GM18868 (cell line): Measurements from ENCODE around the gene DNAJC3.
"Not testable (repeated sequence)": the region's sequence is repeated elsewhere in the genome, so short reads cannot be mapped to it uniquely, and the experiment has no call there.

Experiments
- ATAC-seq: cut with Tn5 transposase; IDR thresholded peaks from one replicate; pipeline ENCODE4 v1.9.1; 2021; ENCODE audit warnings: mild to moderate bottlenecking, moderate library complexity; ENCODE audit not compliant: unreplicated experiment

DNAJC3 gene

GRCh38 chr13:95763601-95764000, 86.7 kb downstream of the DNAJC3 start:
- ATAC-seq: no peak

GRCh38 chr13:95771905-95772304, 95.0 kb downstream of the DNAJC3 start:
- ATAC-seq: no peak

GRCh38 chr13:95779522-95779921, 102.6 kb downstream of the DNAJC3 start:
- no peak for ATAC-seq

GRCh38 chr13:95781016-95781415, 104.1 kb downstream of the DNAJC3 start:
- ATAC-seq: no peak

GRCh38 chr13:95781940-95782339, 105.0 kb downstream of the DNAJC3 start:
- not testable (repeated sequence) for ATAC-seq

- no peak for ATAC-seq
Observed at GRCh38 chr13:95783747-95784146, 106.8 kb downstream of the DNAJC3 start.

GRCh38 chr13:95784161-95784899, 107.4 kb downstream of the DNAJC3 start:
- ATAC-seq: no peak

GRCh38 chr13:95784900-95785290, 108.0 kb downstream of the DNAJC3 start:
- ATAC-seq: no peak

GRCh38 chr13:95787356-95788099, 110.6 kb downstream of the DNAJC3 start:
- no peak for ATAC-seq

- no peak for ATAC-seq
Observed at GRCh38 chr13:95788100-95788463, 111.1 kb downstream of the DNAJC3 start.

- not testable (repeated sequence) for ATAC-seq
Observed at GRCh38 chr13:95789315-95789714, 112.4 kb downstream of the DNAJC3 start.

GRCh38 chr13:95791084-95791722, 114.3 kb downstream of the DNAJC3 start:
- ATAC-seq: no peak

GRCh38 chr13:95793018-95793555, 116.1 kb downstream of the DNAJC3 start:
- no peak for ATAC-seq

- no peak for ATAC-seq
Observed at GRCh38 chr13:95793781-95794180, 116.8 kb downstream of the DNAJC3 start.

- ATAC-seq: no peak
Observed at GRCh38 chr13:95797016-95797415, 120.1 kb downstream of the DNAJC3 start.

- no peak for ATAC-seq
Observed at GRCh38 chr13:95800436-95800835, 123.5 kb downstream of the DNAJC3 start.

GRCh38 chr13:95801825-95802224, 124.9 kb downstream of the DNAJC3 start:
- no peak for ATAC-seq

GRCh38 chr13:95805921-95806320, 129.0 kb downstream of the DNAJC3 start:
- no peak for ATAC-seq

GRCh38 chr13:95809429-95809828, 132.5 kb downstream of the DNAJC3 start:
- ATAC-seq: no peak

GRCh38 chr13:95813139-95813538, 136.2 kb downstream of the DNAJC3 start:
- no peak for ATAC-seq

- ATAC-seq: no peak
Observed at GRCh38 chr13:95814495-95814894, 137.6 kb downstream of the DNAJC3 start.

- no peak for ATAC-seq
Observed at GRCh38 chr13:95822303-95822702, 145.4 kb downstream of the DNAJC3 start.
